ENCODE measurements around the gene UQCR10. TPM values are rescaled to one million over a fixed set of nuclear protein-coding genes. Genes with fewer than 3 reads are reported as not detected.

The UQCR10 gene
- total RNA-seq, 3 donors from 2014 or later (not counting 1 experiment from before 2014, with no cell fraction given): 33.6 to 40.8 (median 35.4) TPM

DNA sequence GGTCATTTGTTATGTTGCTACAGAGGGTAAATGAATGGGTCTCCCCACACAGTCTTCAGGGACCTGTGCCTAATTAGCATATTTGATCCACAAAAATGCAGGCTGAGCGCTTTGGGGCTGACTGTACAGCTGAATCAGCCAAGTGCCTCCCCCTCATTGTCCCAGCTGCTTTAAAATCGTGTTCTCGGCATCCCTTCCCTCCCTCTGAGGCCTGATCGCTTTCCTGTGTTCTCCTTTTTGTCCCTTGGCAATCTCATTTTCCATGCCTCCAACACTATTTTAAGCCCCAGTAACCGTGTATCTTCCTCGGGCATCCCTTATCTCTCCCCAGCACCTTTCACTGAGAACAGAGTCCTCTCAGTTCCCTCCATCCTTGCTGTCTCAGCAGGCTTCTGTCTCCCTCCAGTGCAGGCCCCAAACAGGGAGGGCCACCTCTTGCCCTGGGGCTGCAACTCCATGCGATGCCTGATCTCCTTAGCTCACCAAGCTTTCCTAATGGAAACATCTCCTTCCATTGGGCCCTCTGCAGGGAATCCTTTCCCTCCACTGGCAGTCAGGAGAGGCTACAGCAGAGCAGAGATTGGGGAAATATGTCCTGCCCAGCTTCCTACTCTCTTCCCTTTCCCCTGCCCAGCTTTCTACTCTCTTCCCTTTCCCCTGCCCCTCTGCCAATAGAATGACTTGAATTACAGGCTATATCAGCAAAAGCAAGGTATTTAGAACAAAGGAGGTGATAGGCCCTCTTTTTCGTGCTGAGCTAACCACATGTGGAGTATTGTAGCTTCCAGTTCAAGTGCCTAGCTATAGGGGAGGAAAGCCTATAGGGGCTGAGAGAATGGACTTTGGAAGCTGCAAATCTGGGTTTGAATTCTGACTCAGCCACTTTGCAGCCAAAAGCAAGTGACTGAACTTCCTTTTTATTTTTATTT, 13.8 kb downstream of the UQCR10 start:
- intact Hi-C loops (cut with micrococcal nuclease): no loop called here
- Histone ChIP-seq H3K27ac (ENCODE audit: low read length) (no peak overlapping the region), H3K4me1 (ENCODE audit: control insufficient read depth, insufficient read depth, low read length) (no peaks in the 10 kb centered on the region), H3K27me3 (ENCODE audit: control insufficient read depth, insufficient read depth, low read length) (no peaks in the 10 kb centered on the region), H3K9me3 (ENCODE audit: control insufficient read depth, insufficient read depth, low read length) (no peaks in the 10 kb centered on the region), H3K4me3 (ENCODE audit: low read length) (no peak overlapping the region), H3K36me3 (ENCODE audit: control insufficient read depth, insufficient read depth, low read length) (no peaks in the 10 kb centered on the region)
- Mint-ChIP-seq H3K27me3 (ENCODE audit: low read depth in 2 of 2) (no peaks in the 10 kb centered on the region), H3K4me3 (no peak overlapping the region), H3K27ac (no peak overlapping the region), H3K36me3 (no peaks in the 10 kb centered on the region), H3K4me1 (no peaks in the 10 kb centered on the region), H3K9me3 (no peaks in the 10 kb centered on the region)
- DNase-seq: no peak
- no peak for TF ChIP-seq CTCF (IDR thresholded peaks at IDR 0.05)
- no peak for ATAC-seq
- 76% methylated on average over 8 of the region's 8 CpGs for WGBS (ENCODE audit: insufficient coverage)

DNA sequence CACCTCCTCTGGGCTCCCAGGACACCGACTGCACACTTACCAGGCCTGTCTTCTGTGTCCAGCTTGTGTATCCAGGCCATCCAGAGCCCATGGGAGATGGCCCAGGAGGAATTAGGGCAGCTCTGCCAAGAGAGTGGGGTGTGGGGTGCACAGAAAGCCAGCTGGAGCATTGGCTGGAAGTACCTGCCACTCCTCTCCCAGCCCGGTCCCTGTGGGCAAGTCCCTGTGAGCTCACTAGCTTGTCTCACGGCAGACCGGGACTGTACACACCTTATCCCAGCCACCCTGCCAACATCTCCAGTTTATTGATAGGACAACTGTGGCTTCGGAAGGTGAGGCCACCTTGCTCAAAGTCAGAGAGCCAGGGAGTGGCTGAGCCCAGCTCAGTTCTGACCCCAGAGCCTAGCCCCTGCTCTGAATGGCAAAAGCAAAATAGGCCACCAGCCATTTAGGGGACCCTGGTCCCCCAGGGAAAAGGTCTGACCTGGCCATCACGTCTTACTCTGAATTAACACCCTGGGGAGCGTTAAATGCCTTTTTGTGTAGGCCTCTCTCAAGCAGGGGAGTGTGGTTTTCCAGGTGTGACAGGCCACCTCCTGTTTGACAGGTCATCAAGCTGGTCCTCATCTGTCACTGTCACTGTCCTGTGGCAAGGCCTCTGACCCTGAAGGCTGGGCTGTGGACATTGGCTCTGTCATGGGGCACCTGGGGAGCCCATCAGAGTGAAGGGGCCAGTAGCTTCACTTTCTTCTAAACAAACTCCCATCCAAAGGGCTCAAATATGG, 15.1 kb downstream of the UQCR10 start:
- no peak overlapping the region for H3K4me3 Mint-ChIP-seq
- no peak overlapping the region for H3K27ac Mint-ChIP-seq
- no peaks in the 10 kb centered on the region for H3K27me3 Mint-ChIP-seq (ENCODE audit: low read depth in 2 of 2)
- H3K9me3 Mint-ChIP-seq: no peaks in the 10 kb centered on the region
- H3K9me3 ChIP-seq (ENCODE audit: control insufficient read depth, insufficient read depth, low read length): no peaks in the 10 kb centered on the region
- H3K27ac ChIP-seq (ENCODE audit: low read length): no peak overlapping the region
- H3K27me3 ChIP-seq (ENCODE audit: control insufficient read depth, insufficient read depth, low read length): no peaks in the 10 kb centered on the region
- H3K4me3 ChIP-seq (ENCODE audit: low read length): no peak overlapping the region
- H3K4me1 ChIP-seq (ENCODE audit: control insufficient read depth, insufficient read depth, low read length): no peaks in the 10 kb centered on the region
- ATAC-seq (no peak), DNase-seq (no peak)
- WGBS (ENCODE audit: insufficient coverage): 84% methylated on average over 7 of the region's 7 CpGs
- peaks cover 3% of the 10 kb centered on the region for H3K36me3 ChIP-seq (ENCODE audit: control insufficient read depth, insufficient read depth, low read length)
- intact Hi-C loops (cut with micrococcal nuclease): no loop called here
- H3K36me3 Mint-ChIP-seq: no peaks in the 10 kb centered on the region
- no peaks in the 10 kb centered on the region for H3K4me1 Mint-ChIP-seq
- TF ChIP-seq CTCF (IDR thresholded peaks at IDR 0.05): no peak

- Histone ChIP-seq H3K4me1 (ENCODE audit: control insufficient read depth, insufficient read depth, low read length) (no peaks in the 10 kb centered on the region), H3K9me3 (ENCODE audit: control insufficient read depth, insufficient read depth, low read length) (no peaks in the 10 kb centered on the region), H3K36me3 (ENCODE audit: control insufficient read depth, insufficient read depth, low read length) (peaks cover 21% of the 10 kb centered on the region), H3K27me3 (ENCODE audit: control insufficient read depth, insufficient read depth, low read length) (no peaks in the 10 kb centered on the region), H3K4me3 (ENCODE audit: low read length) (no peak overlapping the region), H3K27ac (ENCODE audit: low read length) (no peak overlapping the region)
- TF ChIP-seq CTCF (IDR thresholded peaks at IDR 0.05): no peak
- Mint-ChIP-seq H3K9me3 (no peaks in the 10 kb centered on the region), H3K4me3 (no peak overlapping the region), H3K27me3 (ENCODE audit: low read depth in 2 of 2) (no peaks in the 10 kb centered on the region), H3K36me3 (peaks cover 9% of the 10 kb centered on the region), H3K4me1 (no peaks in the 10 kb centered on the region), H3K27ac (no peak overlapping the region)
- WGBS (ENCODE audit: insufficient coverage): 86% methylated on average over 9 of the region's 9 CpGs
- ATAC-seq (no peak), DNase-seq (no peak)
- intact Hi-C loops (cut with micrococcal nuclease): no loop called here
Observed at GRCh38 chr22:29784451-29785361, 17.5 kb downstream of the UQCR10 start.
